ENCODE measurements around the gene SEC16A. TPM values are rescaled to one million over a fixed set of nuclear protein-coding genes. Genes with fewer than 3 reads are reported as not detected.

Gene SEC16A
- total and polyA plus RNA-seq, 2 donors from 2014 or later: 37.0 to 67.1 TPM

DNA sequence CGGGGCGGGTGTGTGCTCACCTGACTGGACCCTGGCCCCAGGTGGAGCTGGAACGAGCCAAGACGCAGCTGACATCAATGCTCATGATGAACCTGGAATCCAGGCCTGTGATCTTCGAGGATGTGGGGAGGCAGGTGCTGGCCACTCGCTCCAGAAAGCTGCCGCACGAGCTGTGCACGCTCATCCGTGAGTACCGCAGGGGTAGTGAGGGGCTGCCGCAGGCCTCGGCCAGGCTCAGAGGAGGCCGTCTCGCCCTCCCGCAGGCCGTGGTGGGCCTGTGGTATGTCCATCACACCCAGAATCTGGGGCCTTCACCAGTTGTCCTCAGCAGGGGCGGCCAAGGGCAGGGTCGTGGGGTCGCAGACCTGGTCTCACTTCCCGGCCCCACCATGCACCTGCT lies 61.0 kb downstream of the SEC16A start:
- Histone ChIP-seq H3K27ac (ENCODE audit: low read depth in 2 of 2, low read length in 2 of 2) (no peak overlapping the region), H3K9ac (ENCODE audit: low read length in 3 of 3) (no peak overlapping the region), H3K36me3 (ENCODE audit: control insufficient read depth in 2 of 3, insufficient read depth in 3 of 3, low read length in 3 of 3) (peaks cover 2 to 54% (median 29%) of the 10 kb centered on the region in 3 donors), H3K4me1 (ENCODE audit: control insufficient read depth in 2 of 3, insufficient read depth in 2 of 3, low read depth in 1 of 3, low read length in 3 of 3) (no peaks in the 10 kb centered on the region), H3K27me3 (ENCODE audit: control insufficient read depth, insufficient read depth, low read length) (no peaks in the 10 kb centered on the region), H3K9me3 (ENCODE audit: control insufficient read depth in 2 of 3, insufficient read depth in 1 of 3, low read length in 3 of 3) (no peaks in the 10 kb centered on the region), H3K4me3 (ENCODE audit: low read length in 3 of 3) (no peak overlapping the region)
- TF ChIP-seq, protein P1, sequence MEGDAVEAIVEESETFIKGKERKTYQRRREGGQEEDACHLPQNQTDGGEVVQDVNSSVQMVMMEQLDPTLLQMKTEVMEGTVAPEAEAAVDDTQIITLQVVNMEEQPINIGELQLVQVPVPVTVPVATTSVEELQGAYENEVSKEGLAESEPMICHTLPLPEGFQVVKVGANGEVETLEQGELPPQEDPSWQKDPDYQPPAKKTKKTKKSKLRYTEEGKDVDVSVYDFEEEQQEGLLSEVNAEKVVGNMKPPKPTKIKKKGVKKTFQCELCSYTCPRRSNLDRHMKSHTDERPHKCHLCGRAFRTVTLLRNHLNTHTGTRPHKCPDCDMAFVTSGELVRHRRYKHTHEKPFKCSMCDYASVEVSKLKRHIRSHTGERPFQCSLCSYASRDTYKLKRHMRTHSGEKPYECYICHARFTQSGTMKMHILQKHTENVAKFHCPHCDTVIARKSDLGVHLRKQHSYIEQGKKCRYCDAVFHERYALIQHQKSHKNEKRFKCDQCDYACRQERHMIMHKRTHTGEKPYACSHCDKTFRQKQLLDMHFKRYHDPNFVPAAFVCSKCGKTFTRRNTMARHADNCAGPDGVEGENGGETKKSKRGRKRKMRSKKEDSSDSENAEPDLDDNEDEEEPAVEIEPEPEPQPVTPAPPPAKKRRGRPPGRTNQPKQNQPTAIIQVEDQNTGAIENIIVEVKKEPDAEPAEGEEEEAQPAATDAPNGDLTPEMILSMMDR (IDR thresholded peaks at IDR 0.05; ENCODE audit: borderline replicate concordance, extremely low read depth, insufficient read depth): no peak
- DNase-seq (no peak), FAIRE-seq (no peak)
- intact Hi-C loops (cut with DNase I): no loop called here

- H3K9ac ChIP-seq (ENCODE audit: low read length in 3 of 3): no peak overlapping the region
- no peaks in the 10 kb centered on the region for H3K9me3 ChIP-seq (ENCODE audit: control insufficient read depth in 2 of 3, insufficient read depth in 1 of 3, low read length in 3 of 3)
- H3K4me3 ChIP-seq (ENCODE audit: low read length in 3 of 3): no peak overlapping the region
- no peak overlapping the region for H3K27ac ChIP-seq (ENCODE audit: low read depth in 2 of 2, low read length in 2 of 2)
- no peaks in the 10 kb centered on the region for H3K27me3 ChIP-seq (ENCODE audit: control insufficient read depth, insufficient read depth, low read length)
- no peak for DNase-seq
- TF ChIP-seq, protein P1 (IDR thresholded peaks at IDR 0.05; ENCODE audit: borderline replicate concordance, extremely low read depth, insufficient read depth): no peak
- H3K36me3 ChIP-seq (ENCODE audit: control insufficient read depth in 2 of 3, insufficient read depth in 3 of 3, low read length in 3 of 3): peaks cover 2 to 68% (median 42%) of the 10 kb centered on the region in 3 donors
- FAIRE-seq: no peak
- H3K4me1 ChIP-seq (ENCODE audit: control insufficient read depth in 2 of 3, insufficient read depth in 2 of 3, low read depth in 1 of 3, low read length in 3 of 3): no peaks in the 10 kb centered on the region
- intact Hi-C loops (cut with DNase I): no loop called here
Measured at GRCh38 chr9:136419092-136419420, 63.8 kb downstream of the SEC16A start.

DNA sequence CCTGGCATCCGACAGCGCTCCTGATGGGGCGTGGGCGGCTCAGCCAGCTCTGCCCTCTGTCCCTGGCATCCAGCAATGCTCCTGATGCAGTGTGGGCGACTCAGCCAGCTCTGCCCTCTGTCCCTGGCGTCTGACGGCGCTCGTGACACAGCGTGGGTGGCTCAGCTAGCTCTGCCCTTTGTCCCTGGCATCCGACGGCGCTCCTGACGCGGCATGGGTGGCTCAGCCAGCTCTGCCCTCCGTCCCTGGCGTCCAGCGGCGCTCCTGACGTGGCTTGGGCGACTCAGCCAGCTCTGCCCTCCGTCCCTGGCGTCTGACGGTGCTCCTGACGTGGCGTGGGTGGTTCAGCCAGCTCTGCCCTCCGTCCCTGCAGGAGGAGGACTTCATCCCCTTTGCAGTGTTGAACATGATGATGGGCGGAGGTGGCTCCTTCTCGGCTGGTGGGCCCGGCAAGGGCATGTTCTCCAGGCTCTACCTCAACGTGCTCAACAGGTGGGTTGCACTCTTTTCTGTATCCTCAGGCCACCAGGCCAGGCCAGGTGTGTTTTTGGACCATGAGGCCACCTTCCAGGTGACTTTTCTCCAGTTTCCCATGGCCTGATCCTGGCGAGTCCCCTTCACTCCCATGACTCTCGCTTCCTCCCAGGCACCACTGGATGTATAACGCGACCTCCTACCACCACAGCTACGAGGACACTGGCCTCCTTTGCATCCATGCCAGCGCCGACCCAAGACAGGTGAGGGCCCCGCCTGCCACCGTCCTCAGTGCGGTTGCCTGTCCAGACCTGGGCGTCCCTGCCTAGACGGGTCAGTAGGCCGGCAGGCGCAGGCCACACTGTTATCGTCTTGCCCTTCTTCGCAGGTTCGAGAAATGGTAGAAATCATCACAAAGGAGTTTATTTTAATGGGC lies 64.4 kb downstream of the SEC16A start:
- Histone ChIP-seq H3K4me1 (ENCODE audit: control insufficient read depth in 2 of 3, insufficient read depth in 2 of 3, low read depth in 1 of 3, low read length in 3 of 3) (no peaks in the 10 kb centered on the region), H3K27me3 (ENCODE audit: control insufficient read depth, insufficient read depth, low read length) (no peaks in the 10 kb centered on the region), H3K36me3 (ENCODE audit: control insufficient read depth in 2 of 3, insufficient read depth in 3 of 3, low read length in 3 of 3) (peaks cover 2 to 70% (median 45%) of the 10 kb centered on the region in 3 donors), H3K9me3 (ENCODE audit: control insufficient read depth in 2 of 3, insufficient read depth in 1 of 3, low read length in 3 of 3) (no peaks in the 10 kb centered on the region), H3K9ac (ENCODE audit: low read length in 3 of 3) (no peak overlapping the region), H3K27ac (ENCODE audit: low read depth in 2 of 2, low read length in 2 of 2) (no peak overlapping the region), H3K4me3 (ENCODE audit: low read length in 3 of 3) (no peak overlapping the region)
- intact Hi-C loops (cut with DNase I): no loop called here
- TF ChIP-seq, protein P1 (IDR thresholded peaks at IDR 0.05; ENCODE audit: borderline replicate concordance, extremely low read depth, insufficient read depth): no peak
- no peak for FAIRE-seq
- DNase-seq: no peak
